Calu3 (cell line): Measurements from ENCODE around the gene TRDN. TPM values are rescaled to one million over a fixed set of nuclear protein-coding genes. Genes with fewer than 3 reads are reported as not detected.

ENCODE experiments used
- BruUV-seq: library from RNA; stranded (reverse); fragments of 400-500 nt; replicated peaks from 2 replicates; lab custom pipeline; 2021; lab: Mats Ljungman, UMichigan
- CTCF ChIA-PET: fragments of 300-600 bp; sonication (Branson Sonifier 250); formaldehyde crosslinking; loops from one replicate; lab custom pipeline; 2022; ENCODE audit warnings: antibody characterized with exemption; lab: Charles Lee
- DNase-seq: peaks from one replicate; pipeline ENCODE4 v3.0.0; 2022
- H3K27ac Mint-ChIP-seq: one replicate; pipeline ENCODE4 v1.8.0; 2022; ENCODE audit warnings: mixed read lengths; ENCODE audit not compliant: unreplicated experiment
- H3K27me3 Mint-ChIP-seq: one replicate; pipeline ENCODE4 v1.8.0; 2022; ENCODE audit warnings: mixed read lengths; ENCODE audit not compliant: unreplicated experiment
- H3K36me3 Mint-ChIP-seq: one replicate; pipeline ENCODE4 v1.8.0; 2022; ENCODE audit warnings: mild to moderate bottlenecking, moderate library complexity, mixed read lengths; ENCODE audit not compliant: insufficient read depth, unreplicated experiment
- H3K4me1 Mint-ChIP-seq: one replicate; pipeline ENCODE4 v1.8.0; 2022; ENCODE audit warnings: mild to moderate bottlenecking, low read depth, mixed read lengths; ENCODE audit not compliant: unreplicated experiment
- H3K4me3 Mint-ChIP-seq: one replicate; pipeline ENCODE4 v1.8.0; 2022; ENCODE audit warnings: mild to moderate bottlenecking, low read depth, moderate library complexity, mixed read lengths; ENCODE audit not compliant: unreplicated experiment
- H3K9me3 Mint-ChIP-seq: one replicate; pipeline ENCODE4 v1.8.0; 2022; ENCODE audit warnings: low read depth, mixed read lengths; ENCODE audit not compliant: unreplicated experiment
- CTCF ChIP-seq: fragments of 200-600 bp; IDR thresholded peaks from one replicate; pipeline ENCODE4 v1.8.0; 2022; ENCODE audit warnings: antibody characterized with exemption; ENCODE audit not compliant: unreplicated experiment
- intact Hi-C: fragments of 100-400 bp; cut with micrococcal nuclease; formaldehyde crosslinking; loops from one replicate; pipeline ENCODE4 v1.10.0; 2022; ENCODE audit not compliant: unreplicated experiment
- total RNA-seq: library from RNA; stranded (reverse); gene quantifications from 2 replicates; pipeline ENCODE4 v1.2.3, GENCODE V29; 2022

TRDN gene
- total RNA-seq, 1 experiment from 2014 or later, result not detected

DNA sequence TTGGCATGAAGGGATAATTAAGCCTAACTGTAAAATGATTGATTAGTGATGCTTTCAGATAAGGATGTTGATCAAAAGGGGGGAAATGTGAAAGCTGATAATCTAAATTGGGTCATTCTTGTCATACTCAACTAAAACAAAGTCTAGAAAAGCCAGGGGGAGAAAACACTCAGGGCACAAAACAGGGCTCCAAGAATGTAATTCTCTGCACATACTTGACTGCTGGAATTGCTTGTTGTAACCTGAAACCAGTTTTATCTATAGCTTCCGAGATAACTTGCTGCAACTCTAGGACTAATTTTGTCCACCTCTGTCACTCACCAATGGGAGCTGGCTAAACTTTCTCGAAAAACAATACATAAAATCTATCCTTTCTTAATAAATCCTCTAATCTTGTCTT lies 330.4 kb downstream of the TRDN start:
- no peak for TF ChIP-seq CTCF
- H3K4me3 Mint-ChIP-seq, result no peak overlapping the region
- CTCF ChIA-PET, result no interaction called here
- H3K4me1 Mint-ChIP-seq, result no peaks in the 10 kb centered on the region
- H3K9me3 Mint-ChIP-seq, result peaks cover 2% of the 10 kb centered on the region
- no peaks in the 10 kb centered on the region for H3K27me3 Mint-ChIP-seq
- BruUV-seq, result no TSS peak
- DNase-seq, result no peak
- no peak overlapping the region for H3K27ac Mint-ChIP-seq
- intact Hi-C loops, result no loop called here
- no peaks in the 10 kb centered on the region for H3K36me3 Mint-ChIP-seq

DNA sequence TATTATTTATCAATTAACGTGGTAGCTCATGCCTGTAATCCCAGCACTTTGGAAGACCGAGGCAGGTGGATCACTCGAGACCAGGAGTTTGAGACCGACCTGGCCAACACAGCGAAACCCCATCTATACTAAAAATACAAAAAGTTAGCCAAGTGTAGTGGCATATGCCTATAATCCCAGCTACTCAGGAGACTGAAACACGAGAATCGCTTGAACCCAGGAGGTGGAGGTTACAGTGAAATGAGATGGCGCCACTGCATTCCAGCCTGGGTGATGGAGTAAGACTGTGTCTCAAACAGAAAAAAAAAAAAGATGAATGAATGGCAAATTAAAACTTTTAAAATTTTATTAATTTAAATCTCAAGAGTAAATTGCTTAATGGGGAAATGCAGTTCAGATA lies 341.1 kb downstream of the TRDN start:
- Mint-ChIP-seq H3K9me3 (no peaks in the 10 kb centered on the region), H3K4me1 (no peaks in the 10 kb centered on the region), H3K27ac (no peak overlapping the region), H3K27me3 (no peaks in the 10 kb centered on the region), H3K36me3 (no peaks in the 10 kb centered on the region), H3K4me3 (no peak overlapping the region)
- intact Hi-C loops, result no loop called here
- CTCF ChIA-PET, result no interaction called here
- no peak for DNase-seq
- BruUV-seq, result no TSS peak
- no peak for TF ChIP-seq CTCF

DNA sequence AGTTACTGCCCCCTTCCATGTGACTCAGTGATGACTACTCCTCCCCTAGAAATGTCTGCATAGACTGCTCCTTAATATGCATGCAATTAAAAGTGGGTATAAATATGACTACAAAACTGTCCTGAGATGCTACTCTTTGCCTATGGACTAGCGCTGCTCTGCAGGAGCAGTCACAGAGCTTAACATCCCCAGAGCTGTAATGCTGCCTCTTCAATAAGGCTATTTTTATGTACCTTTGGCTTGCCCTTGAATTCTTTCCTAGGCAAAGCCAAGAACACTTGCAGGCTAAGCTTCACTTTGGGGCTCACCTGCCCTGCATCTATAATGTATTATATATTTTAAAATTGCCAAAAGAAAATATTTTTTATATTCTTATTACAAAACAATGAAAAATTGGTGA lies 341.6 kb downstream of the TRDN start:
- no peak overlapping the region for H3K4me3 Mint-ChIP-seq
- BruUV-seq, result no TSS peak
- H3K27ac Mint-ChIP-seq, result no peak overlapping the region
- no peaks in the 10 kb centered on the region for H3K9me3 Mint-ChIP-seq
- no peak for TF ChIP-seq CTCF
- H3K36me3 Mint-ChIP-seq, result no peaks in the 10 kb centered on the region
- H3K4me1 Mint-ChIP-seq, result no peaks in the 10 kb centered on the region
- intact Hi-C loops, result no loop called here
- CTCF ChIA-PET, result no interaction called here
- no peaks in the 10 kb centered on the region for H3K27me3 Mint-ChIP-seq
- no peak for DNase-seq

GRCh38 chr6:123288649-123289048 lies 348.1 kb downstream of the TRDN start:
- H3K27me3 Mint-ChIP-seq, result no peaks in the 10 kb centered on the region
- H3K4me3 Mint-ChIP-seq, result no peak overlapping the region
- intact Hi-C loops, result no loop called here
- no peak for TF ChIP-seq CTCF
- BruUV-seq, result no TSS peak
- H3K9me3 Mint-ChIP-seq, result peaks cover 5% of the 10 kb centered on the region
- H3K4me1 Mint-ChIP-seq, result no peaks in the 10 kb centered on the region
- DNase-seq, result no peak
- CTCF ChIA-PET, result no interaction called here
- no peaks in the 10 kb centered on the region for H3K36me3 Mint-ChIP-seq
- no peak overlapping the region for H3K27ac Mint-ChIP-seq
